ENCODE results near the gene EVA1C.

DNA sequence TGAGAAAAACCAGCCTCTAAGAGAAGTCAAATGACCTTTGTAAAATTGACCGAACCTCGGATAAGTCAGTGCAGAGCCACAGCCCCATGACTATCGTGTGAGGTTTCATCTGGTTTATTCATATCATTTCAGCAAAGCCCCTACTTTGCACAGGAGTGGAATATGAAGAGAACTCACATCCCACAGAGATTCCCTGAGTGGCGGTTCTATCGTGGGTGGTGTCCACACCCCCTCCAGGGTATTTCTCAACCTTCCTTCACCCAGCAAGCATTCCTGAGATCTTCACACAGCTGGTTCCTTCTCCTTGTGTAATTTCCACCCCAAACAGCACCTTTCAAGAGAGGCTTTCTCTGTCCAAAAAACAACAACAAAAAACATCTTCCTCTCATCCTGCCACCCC, 47.5 kb downstream of the EVA1C start:
- TF ChIP-seq SUZ12 (IDR thresholded peaks at IDR 0.05; ENCODE audit: extremely low read depth, insufficient read depth, insufficient read length) = no peak
- TF ChIP-seq YY1 (IDR thresholded peaks at IDR 0.05; ENCODE audit: insufficient read depth, insufficient read length) = no peak
- TF ChIP-seq ZNF274 (IDR thresholded peaks at IDR 0.05; ENCODE audit: low read depth, low read length) = no peak
